GM12891 (cell line): ENCODE measurements around the gene ST6GALNAC1.

ENCODE experiments used
- POLR2A ChIP-seq: IDR thresholded peaks from 2 replicates; pipeline ENCODE4 v1.6.1; 2011; ENCODE audit warnings: low read depth, low read length, control low read depth
- POLR2AphosphoS5 ChIP-seq: IDR thresholded peaks from 2 replicates; pipeline ENCODE4 v1.6.1; 2011; ENCODE audit warnings: low read depth, low read length, control low read depth
- POU2F2 ChIP-seq: IDR thresholded peaks from 2 replicates; pipeline ENCODE4 v1.6.1; 2011; ENCODE audit warnings: low read depth, mild to moderate bottlenecking, control low read depth, low read length, moderate library complexity

- TF ChIP-seq POU2F2 (no peak), POLR2AphosphoS5 (no peak), POLR2A (no peak)
Observed at GRCh38 chr17:76642994-76643393, 563 bp downstream of the ST6GALNAC1 start.
